ENCODE results near the gene PRR14L. TPM values are rescaled to one million over a fixed set of nuclear protein-coding genes. Genes with fewer than 3 reads are reported as not detected.
"Not testable (repeated sequence)": the region's sequence is repeated elsewhere in the genome, so short reads cannot be mapped to it uniquely, and the experiment has no call there.

PRR14L gene
- polyA plus RNA-seq, 1 of the 3 experiments (the other 2 are of a cell fraction) = 5.9 TPM

DNA sequence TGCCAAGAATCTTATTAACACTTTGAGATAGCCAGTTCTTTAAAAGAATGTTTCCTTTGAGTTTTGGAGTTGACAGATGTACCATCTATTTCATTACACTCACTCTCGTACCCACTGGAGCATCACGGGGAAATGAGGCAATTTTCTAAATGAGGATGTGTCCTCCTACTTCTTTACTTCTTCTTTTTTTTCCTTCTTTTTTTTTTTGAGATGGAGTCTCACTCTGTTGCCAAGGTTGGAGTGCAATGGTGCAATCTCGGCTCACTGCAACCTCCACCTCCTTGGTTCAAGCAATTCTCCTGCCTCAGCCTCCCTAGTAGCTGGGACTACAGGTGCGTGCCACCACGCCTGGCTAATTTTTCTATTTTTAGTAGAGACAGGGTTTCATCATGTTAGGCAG is 75.7 kb downstream of the PRR14L start:
- H3K36me3 ChIP-seq (replicated peaks in 1 of 2; ENCODE audit: control insufficient read depth in 1 of 2, insufficient read depth in 2 of 2, low read length in 1 of 2); H3K4me2 ChIP-seq; H2AFZ ChIP-seq (ENCODE audit: low read depth); H3K9me2 ChIP-seq; H3F3A ChIP-seq (replicated peaks; ENCODE audit: insufficient read depth); H3K4me1 ChIP-seq (ENCODE audit: control insufficient read depth in 1 of 2, insufficient read depth in 2 of 2, low read depth in 1 of 2, low read length in 1 of 2); H3K27ac ChIP-seq (ENCODE audit: low read depth in 2 of 2, low read length in 1 of 2); H3K9ac ChIP-seq; H4K20me1 ChIP-seq (ENCODE audit: insufficient read depth); H3K79me2 ChIP-seq (ENCODE audit: insufficient read depth); H3K9me3 ChIP-seq; H3K27me3 ChIP-seq (ENCODE audit: insufficient read depth); POLR2A ChIA-PET; H3K4me3 ChIP-seq (ENCODE audit: low read depth in 2 of 2, low read length in 1 of 2); DNase-seq: not testable (repeated sequence)
- 59% methylated on average over 5 of the region's 5 CpGs for WGBS (ENCODE audit: low lambda C conversion rate)
- CTCF ChIA-PET = interaction anchor here (1.0 to 3.2 kb wide), 2 partner anchors 8 to 296 kb away, joined by 4 to 12 read pairs; no protein-coding TSS in a partner anchor

DNA sequence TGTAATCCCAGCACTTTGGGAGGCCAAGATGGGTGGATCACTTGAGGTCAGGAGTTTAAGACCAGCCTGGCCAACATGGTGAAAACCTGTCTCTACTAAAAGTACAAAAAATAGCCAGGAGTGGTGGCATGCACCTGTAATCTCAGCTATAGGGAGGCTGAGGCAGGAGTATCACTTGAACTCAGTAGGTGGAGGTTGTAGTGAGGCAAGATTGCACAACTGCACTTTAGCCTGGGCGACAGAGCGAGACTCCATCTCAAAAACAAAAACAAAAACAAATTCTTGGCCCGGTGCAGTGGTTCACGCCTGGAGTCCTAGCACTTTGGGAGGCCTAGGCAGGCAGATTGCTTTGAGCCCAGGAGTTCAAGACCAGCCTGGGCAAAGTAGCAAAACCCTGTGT is 81.1 kb downstream of the PRR14L start:
- H3K27me3 ChIP-seq (ENCODE audit: insufficient read depth); DNase-seq; H3K79me2 ChIP-seq (ENCODE audit: insufficient read depth); H4K20me1 ChIP-seq (ENCODE audit: insufficient read depth); H3K9me3 ChIP-seq; POLR2A ChIA-PET; H3K36me3 ChIP-seq (replicated peaks in 1 of 2; ENCODE audit: control insufficient read depth in 1 of 2, insufficient read depth in 2 of 2, low read length in 1 of 2); H3K4me3 ChIP-seq (ENCODE audit: low read depth in 2 of 2, low read length in 1 of 2); H3K4me2 ChIP-seq; H3F3A ChIP-seq (replicated peaks; ENCODE audit: insufficient read depth); H2AFZ ChIP-seq (ENCODE audit: low read depth); H3K27ac ChIP-seq (ENCODE audit: low read depth in 2 of 2, low read length in 1 of 2); H3K9ac ChIP-seq; H3K9me2 ChIP-seq; H3K4me1 ChIP-seq (ENCODE audit: control insufficient read depth in 1 of 2, insufficient read depth in 2 of 2, low read depth in 1 of 2, low read length in 1 of 2): not testable (repeated sequence)
- CTCF ChIA-PET = interaction anchor here (0.8 to 1.8 kb wide), 2 partner anchors 85 to 302 kb away, joined by 3 to 4 read pairs; partner anchors contain the start of gene DEPDC5
- WGBS (ENCODE audit: low lambda C conversion rate) = 95% methylated on average over 4 of the region's 4 CpGs

GRCh38 chr22:31662668-31663037 is 87.3 kb downstream of the PRR14L start:
- H3K79me2 ChIP-seq (ENCODE audit: insufficient read depth) = peaks cover 43% of the 10 kb centered on the region
- H3K4me2 ChIP-seq = peak overlapping the region; percentile 76
- H3K36me3 ChIP-seq (replicated peaks in 1 of 2; ENCODE audit: control insufficient read depth in 1 of 2, insufficient read depth in 2 of 2, low read length in 1 of 2) = no peaks in the 10 kb centered on the region
- no peaks in the 10 kb centered on the region for H3K9me2 ChIP-seq
- peaks cover 5 to 9% of the 10 kb centered on the region in 2 experiments; a peak in 2 of 4 replicates for H3K4me1 ChIP-seq (ENCODE audit: control insufficient read depth in 1 of 2, insufficient read depth in 2 of 2, low read depth in 1 of 2, low read length in 1 of 2)
- no peak for DNase-seq
- H3F3A ChIP-seq (replicated peaks; ENCODE audit: insufficient read depth) = peaks cover 14% of the 10 kb centered on the region
- H4K20me1 ChIP-seq (ENCODE audit: insufficient read depth) = no peaks in the 10 kb centered on the region; the same call in 1 of the 2 replicates
- WGBS (ENCODE audit: low lambda C conversion rate) = 5% methylated on average over 8 of the region's 8 CpGs
- H3K27ac ChIP-seq (ENCODE audit: low read depth in 2 of 2, low read length in 1 of 2) = peak overlapping the region; percentile 62 to 71; a peak in 3 of 4 replicates
- TF ChIP-seq JUND (IDR thresholded peaks at IDR 0.05) = no peak
- no peak for TF ChIP-seq ZBTB33 (IDR thresholded peaks at IDR 0.05; ENCODE audit: borderline replicate concordance, low read depth)
- no peak for TF ChIP-seq CTCF (IDR thresholded peaks at IDR 0.05)
- TF ChIP-seq MAX (IDR thresholded peaks at IDR 0.05; ENCODE audit: low read depth) = no peak
- no peak for TF ChIP-seq IRF3 (IDR thresholded peaks at IDR 0.05; ENCODE audit: low read depth, low read length)
- TF ChIP-seq FOSL2 (IDR thresholded peaks at IDR 0.05; ENCODE audit: borderline replicate concordance, low read depth) = no peak
- TF ChIP-seq YY1 (IDR thresholded peaks at IDR 0.05; ENCODE audit: low read depth) = no peak
- TF ChIP-seq TAF1 (IDR thresholded peaks at IDR 0.05; ENCODE audit: borderline replicate concordance, low read depth, low read length) = no peak
- TF ChIP-seq, protein P1, sequence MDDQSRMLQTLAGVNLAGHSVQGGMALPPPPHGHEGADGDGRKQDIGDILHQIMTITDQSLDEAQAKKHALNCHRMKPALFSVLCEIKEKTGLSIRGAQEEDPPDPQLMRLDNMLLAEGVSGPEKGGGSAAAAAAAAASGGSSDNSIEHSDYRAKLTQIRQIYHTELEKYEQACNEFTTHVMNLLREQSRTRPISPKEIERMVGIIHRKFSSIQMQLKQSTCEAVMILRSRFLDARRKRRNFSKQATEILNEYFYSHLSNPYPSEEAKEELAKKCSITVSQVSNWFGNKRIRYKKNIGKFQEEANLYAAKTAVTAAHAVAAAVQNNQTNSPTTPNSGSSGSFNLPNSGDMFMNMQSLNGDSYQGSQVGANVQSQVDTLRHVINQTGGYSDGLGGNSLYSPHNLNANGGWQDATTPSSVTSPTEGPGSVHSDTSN (IDR thresholded peaks at IDR 0.05) = no peak
- TF ChIP-seq RCOR1 (IDR thresholded peaks at IDR 0.05; ENCODE audit: low read length) = no peak
- no peak for TF ChIP-seq NFIC (IDR thresholded peaks at IDR 0.05; ENCODE audit: borderline replicate concordance)
- no peak for TF ChIP-seq EZH2phosphoT487 (IDR thresholded peaks at IDR 0.05; ENCODE audit: borderline replicate concordance, low read depth)
- TF ChIP-seq CHD2 (IDR thresholded peaks at IDR 0.05; ENCODE audit: low read length, partially characterized antibody) = no peak
- TF ChIP-seq GABPA (IDR thresholded peaks at IDR 0.05; ENCODE audit: low read depth) = no peak
- TF ChIP-seq, protein P2, sequence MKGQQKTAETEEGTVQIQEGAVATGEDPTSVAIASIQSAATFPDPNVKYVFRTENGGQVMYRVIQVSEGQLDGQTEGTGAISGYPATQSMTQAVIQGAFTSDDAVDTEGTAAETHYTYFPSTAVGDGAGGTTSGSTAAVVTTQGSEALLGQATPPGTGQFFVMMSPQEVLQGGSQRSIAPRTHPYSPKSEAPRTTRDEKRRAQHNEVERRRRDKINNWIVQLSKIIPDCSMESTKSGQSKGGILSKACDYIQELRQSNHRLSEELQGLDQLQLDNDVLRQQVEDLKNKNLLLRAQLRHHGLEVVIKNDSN (IDR thresholded peaks at IDR 0.05; ENCODE audit: borderline replicate concordance, low read depth) = no peak
- POLR2A ChIA-PET = interaction anchor here (0.6 to 1.8 kb wide), 5 partner anchors 14 to 1251 kb away, joined by 3 to 11 read pairs (median 6); partner anchors contain the start of gene DEPDC5
- peak overlapping the region; percentile 87; the same call in 1 of the 2 replicates for H2AFZ ChIP-seq (ENCODE audit: low read depth)
- no peaks in the 10 kb centered on the region for H3K9me3 ChIP-seq
- peak overlapping the region; percentile 83 to 93 for H3K4me3 ChIP-seq (ENCODE audit: low read depth in 2 of 2, low read length in 1 of 2)
- no peaks in the 10 kb centered on the region for H3K27me3 ChIP-seq (ENCODE audit: insufficient read depth)
- CTCF ChIA-PET = interaction anchor here (0.7 to 2.6 kb wide), 10 partner anchors 23 to 332 kb away, joined by 3 to 12 read pairs (median 3); no protein-coding TSS in a partner anchor
- peak overlapping the region; percentile 78 for H3K9ac ChIP-seq
